GM19023 (cell line): Measurements from ENCODE around the gene SLC9A1.

Experiments
- ATAC-seq: cut with Tn5 transposase; IDR thresholded peaks from one replicate; pipeline ENCODE4 v1.9.1; 2021; ENCODE audit warnings: mild to moderate bottlenecking, moderate library complexity; ENCODE audit not compliant: unreplicated experiment

SLC9A1 gene

DNA sequence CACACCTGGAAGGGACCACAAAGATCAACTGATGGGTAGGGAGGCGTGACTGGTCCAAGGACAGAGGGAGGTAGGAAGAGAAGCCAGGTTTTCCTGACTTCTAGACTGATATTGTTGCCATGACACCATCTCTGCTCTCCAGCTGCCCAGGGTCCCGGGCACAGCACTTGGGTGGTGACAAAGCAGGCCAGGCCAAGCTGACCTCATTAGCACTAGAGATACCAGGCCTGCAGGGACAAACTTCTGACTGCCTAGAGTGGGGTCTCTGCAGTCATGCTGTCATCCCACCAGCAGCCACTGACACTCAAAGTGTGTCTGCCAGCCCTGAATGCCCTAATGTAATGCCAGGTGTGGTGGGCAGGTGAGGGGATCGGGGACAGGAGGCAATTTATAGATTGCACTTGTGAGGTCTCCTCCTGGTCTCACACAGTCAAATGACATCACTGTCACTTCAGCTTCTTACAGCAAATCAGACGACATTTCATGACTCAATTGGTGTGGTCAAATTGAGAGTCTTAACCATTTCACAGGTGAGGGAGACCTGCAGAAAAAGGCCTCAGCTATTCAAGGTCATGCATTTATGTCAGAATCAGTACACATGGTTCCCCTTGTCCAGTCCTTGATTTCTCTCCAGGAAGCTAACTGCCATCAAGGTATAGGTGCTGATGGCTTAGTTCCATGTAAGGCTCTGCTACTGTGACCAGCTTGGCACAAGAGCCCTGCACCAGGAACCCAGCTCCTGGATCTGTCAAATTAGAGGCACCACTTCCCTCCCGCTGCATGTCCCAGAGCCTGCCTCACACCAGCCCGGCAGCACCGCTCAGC is 2.7 kb downstream of the SLC9A1 start:
- ATAC-seq, result no peak

DNA sequence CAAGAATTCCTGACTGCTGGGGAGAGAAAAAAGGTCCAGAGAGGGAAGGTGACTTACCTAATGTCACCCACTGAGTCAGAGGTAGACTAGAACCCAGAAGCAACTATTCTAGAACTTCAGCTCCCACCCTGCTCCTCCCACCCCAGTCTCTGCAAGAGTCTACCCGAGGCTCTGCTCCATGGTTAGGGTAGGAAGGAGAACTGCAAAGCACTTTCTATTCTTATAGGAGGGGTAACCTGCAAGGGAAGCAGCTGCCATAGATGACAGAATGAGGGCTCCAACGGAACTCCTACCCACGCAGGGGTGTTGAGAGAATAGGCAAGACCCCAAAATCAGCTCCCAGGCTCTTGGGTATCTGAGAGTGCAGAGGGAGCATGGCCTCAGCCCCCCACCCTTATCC is 4.3 kb downstream of the SLC9A1 start:
- ATAC-seq, result no peak

DNA sequence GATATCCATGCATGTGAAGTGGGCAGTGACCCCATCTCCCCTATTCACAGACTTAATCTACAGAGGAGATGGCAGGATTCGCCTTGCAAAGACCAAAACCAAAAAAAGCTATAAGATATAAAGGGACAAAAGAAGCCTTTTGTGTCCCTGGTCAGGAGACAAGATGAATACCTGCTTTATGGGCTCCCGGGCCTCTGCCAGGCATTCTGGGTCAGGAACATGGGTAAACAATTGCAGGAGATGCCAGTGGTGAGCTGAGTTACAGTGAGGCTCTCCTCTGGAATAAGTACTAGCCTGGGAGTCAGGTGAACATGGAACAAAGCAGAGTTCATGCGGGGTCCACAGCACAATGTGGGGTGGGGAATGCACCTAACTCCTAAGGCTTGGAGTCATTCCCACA is 4.7 kb downstream of the SLC9A1 start:
- no peak for ATAC-seq

DNA sequence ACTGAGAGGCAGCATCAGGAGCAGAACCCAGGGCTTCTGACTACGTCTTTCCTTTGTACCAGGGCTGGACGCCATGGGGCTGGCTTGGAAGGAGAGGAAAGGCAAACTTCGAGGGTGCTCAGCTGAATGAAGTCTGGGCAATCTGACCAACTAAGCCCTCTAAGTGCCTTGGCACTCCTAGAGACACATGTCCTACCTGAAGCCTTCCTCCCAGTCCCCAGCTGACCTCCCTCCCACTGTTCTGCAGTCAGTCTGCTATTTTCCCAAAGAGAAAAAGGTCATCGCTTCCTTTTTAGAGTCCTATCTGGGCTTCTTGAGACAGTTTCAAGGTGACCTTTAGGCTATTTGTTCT is 5.2 kb downstream of the SLC9A1 start:
- no peak for ATAC-seq

DNA sequence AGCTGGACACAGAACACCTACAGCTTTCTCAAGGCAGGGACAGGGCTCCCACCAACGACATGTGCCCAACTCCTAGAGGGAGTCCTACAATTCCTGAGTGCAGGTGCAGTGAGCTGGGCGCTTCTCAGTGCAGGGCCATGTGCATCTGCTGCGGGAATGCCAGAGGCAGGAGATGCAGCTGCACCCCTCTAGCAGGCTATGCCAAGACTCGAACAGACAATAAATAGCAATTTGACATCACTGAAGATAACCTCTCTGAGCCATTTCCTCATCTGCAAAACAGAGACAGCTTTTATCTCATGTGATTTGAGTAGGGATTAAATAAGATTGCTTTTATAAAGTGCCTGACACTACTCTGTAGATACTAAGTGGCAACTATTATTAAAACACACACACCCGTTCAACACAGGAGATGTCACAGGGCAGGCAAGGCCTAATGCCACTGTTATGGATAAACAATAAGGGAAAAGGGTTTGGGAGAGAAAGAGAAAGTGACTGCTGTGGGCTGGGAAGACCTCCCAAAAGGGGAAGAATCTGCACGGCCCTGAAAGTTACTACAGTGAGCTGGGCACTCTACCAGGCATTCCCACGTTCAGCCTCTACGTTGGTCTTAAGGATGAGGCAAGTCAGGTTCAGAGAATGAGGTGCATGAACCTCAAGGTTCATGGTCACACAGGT is 5.7 kb downstream of the SLC9A1 start:
- no peak for ATAC-seq

DNA sequence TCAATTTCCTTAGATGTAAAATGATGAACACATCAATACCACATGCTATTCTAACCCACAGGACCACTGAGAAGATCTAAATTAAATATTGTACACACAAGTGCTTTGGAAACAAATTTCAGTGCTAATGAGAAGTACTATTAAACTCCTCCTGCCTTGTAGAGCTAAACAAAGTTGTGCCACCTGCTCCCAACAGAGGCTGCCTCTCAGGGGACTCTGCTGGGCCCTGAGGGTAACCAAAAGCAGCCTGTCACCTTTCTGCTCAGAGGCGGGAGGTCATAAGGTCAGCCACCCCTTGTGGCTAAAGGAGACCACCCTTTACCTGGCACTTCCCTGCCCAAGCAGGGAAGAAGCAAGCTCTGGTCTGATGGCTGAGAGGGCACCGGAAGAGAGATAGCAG is 6.3 kb downstream of the SLC9A1 start:
- no peak for ATAC-seq

DNA sequence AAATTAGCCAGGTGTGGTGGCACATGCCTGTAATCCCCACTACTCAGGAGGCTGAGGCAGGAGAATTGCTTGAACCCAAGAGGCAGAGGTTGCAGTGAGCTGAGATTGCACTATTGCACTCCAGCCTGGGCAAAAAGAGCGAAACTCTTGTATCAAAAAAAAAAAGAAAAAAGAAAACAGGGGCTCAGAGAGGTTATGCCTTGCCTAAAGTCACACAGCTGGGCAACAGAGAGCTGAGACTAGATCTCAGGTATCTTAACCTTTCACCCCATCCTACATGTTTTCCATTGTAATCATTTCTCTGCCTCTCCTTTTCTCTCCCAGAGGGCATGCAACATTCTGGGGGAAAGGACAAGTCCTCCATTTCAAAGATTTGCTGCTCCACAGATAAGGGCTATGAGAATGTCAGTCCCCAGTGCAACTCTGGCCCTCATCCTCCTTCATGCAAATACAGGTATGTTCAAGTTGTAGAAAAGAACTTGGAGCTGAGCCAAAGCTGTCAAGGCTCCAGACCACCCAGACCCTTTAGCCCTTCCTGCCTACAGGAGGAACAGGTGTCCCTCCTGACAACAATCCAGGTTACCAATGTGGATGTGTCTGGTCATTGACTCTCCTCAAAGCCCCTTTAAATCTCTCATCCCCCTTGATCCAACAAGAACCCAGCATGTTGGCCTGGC is 6.9 kb downstream of the SLC9A1 start:
- no peak for ATAC-seq

DNA sequence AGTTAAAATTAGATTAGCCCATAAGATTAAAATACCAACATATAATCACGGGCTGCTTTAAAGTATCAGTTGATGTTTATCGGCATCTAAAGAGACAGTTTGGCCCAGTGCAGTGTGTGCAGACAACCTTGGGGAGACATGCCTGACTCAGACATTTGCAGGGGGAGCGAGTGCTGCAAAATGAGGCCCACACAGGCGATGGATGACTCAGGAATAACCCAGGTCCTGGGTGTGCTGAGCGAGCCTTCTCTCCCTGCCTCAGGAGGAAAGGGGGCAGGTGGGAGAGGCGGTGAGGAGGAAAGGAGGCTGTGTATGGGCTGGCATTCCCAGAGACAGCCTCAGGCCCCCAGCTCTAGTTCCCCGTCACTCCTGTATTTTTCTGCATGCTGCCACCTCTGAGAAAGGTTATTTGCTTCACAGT is 9.0 kb downstream of the SLC9A1 start:
- no peak for ATAC-seq

DNA sequence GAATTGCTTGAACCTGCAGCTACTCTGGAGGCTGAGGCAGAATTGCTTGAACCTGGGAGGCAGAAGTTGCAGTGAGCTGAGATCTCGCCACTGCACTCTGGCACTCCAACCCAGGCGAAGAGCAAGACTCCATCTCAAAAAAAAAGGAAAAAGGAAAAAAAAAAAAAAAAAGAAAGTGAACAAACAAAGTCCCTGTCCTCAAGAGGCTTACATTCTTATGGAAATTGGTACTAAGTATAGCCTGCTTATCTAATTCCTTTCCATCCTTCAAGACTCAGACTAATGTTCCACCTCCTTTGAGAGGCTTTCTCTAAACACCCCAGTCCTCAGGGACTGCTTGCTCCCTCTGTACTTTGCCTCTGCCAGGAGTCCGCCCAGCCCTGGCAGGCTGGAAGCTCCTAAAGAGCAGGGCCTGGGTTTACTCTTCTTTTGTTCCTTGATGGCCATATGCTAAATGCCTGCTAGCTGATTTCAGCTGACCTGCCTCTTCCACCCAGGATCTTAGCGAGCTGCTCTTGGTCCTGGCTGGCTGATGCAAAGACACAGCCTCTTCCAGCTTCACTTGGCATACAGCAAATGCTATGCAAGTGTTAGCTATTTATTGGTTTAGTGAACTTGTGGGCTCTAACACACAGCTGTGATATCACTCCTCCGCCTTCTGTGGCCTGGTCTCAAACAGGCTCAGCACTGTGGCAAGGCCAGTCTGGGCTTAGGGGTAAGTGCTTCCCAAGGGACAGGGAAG is 9.8 kb downstream of the SLC9A1 start:
- no peak for ATAC-seq

DNA sequence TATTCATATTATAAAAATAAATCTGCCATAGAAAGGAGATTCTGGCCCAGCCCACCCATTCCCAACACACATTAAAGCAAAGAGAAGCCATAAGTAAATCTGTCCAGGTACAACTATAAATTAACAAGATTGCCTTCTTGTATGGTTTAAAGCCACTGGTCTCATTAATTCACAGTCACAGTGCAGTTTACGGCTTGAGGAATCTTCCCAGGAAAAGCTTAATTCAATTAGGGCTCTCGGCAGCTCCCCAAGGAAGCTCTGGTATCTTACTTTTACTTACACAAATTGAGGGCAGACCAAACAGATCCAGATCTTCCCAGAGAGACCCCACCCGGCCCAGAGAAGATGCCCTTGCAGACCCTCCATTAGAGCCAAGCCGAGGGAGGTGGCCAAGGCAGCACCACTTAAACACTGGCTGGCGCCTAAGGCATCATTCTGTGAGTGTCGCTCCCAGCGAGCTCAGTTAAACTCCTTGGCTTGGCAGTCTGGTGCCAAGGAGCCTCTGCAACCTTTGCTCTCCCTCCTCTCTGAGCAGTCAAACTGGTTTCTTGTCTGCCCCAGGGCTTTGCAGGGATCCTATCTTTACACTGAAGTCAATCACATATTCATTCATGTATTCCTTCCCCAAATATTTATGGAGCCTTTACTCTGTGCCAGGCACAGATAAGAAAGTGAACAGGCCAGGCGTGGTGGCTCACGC is 10.7 kb downstream of the SLC9A1 start:
- no peak for ATAC-seq

DNA sequence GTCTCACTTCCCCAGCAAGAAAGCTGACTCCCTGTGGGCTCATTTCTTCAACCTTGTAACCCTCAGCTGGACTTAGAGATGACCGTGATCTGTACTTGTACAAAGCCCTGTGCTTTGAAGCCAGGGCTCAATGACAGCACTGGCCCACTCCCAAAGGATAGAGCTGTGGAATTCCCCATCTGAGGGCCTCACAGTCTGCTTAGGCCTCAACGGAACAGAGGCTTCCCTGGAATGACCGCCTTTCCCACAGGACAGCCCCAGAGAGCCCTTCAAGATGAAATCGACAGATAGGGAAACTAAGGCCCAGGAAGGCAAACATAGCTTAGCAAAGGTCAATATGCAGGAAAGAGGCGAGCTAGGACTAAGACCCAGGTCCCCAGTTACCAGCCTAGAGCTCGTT is 11.5 kb downstream of the SLC9A1 start:
- ATAC-seq, result no peak

DNA sequence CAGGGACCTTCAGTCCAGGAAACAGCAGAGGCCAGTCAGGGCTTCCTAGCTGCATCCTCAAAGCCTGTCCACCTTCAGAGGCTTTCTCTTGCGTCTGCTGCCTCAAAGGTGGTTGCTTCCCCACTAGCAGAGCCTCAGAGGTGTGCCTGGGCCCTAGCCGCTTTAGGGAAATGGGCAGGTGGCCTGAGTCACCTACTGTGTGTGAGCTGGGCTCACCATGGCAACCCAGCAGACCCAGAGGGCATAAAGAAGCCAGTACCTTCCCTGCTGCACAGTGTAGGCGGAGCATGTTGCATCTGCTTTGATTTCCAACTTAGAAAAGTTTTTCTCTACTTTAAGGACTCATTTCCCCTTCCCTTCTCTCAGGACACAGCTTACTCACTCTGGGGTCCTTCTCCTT is 12.5 kb downstream of the SLC9A1 start:
- ATAC-seq, result no peak

DNA sequence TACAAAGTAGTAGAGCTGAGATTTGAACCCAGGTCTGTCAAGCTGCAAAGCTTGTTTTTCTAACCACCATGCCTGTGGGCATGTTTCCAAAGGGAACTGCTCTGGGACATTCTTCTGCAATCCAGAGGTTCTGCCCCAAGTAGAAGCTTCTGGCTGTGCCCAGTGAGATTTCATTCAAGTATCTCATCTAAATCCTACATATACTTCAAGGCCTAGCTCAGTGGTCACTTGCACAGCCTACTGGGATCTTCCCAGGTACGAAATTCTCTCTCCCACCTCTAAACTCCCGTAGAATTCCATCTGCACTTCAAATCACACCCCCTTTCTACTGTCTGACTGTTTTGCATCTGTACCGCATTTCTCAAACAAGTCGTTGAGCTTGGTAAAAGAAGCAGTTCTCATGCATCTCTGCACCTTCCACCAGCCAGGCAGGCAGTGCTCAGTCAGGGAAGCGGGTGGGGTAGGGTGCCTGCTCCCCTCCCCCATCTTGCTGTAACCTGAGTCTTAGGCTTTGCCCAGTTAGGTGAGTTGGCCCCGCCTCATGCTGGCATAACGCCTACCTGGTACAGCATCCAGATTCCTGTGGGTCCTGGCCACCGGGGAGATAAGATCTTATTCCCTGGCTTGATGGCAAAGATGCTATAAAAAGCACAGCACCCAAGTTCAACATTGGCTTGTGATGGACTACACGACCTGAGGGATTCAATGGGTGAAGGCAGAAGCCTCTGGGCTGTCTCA is 13.5 kb downstream of the SLC9A1 start:
- ATAC-seq, result no peak

DNA sequence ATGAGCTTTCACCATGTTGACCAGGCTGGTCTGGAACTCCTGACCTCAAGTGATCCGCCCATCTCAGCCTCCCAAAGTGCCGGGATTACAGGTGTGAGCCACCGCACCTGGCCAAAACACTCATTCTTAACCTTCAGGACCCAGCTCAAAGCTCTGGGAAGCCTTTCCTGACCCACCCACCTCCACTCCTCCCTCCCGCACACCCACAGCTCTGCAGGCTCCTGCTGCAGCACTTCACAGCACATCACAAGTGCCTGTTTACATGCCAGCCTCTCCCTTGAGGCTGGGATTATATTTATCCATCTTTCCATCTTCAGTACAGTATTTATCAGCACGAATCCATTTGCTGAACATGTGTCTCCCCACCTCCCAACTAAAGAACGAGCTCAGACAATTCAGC is 14.9 kb downstream of the SLC9A1 start:
- ATAC-seq, result no peak

DNA sequence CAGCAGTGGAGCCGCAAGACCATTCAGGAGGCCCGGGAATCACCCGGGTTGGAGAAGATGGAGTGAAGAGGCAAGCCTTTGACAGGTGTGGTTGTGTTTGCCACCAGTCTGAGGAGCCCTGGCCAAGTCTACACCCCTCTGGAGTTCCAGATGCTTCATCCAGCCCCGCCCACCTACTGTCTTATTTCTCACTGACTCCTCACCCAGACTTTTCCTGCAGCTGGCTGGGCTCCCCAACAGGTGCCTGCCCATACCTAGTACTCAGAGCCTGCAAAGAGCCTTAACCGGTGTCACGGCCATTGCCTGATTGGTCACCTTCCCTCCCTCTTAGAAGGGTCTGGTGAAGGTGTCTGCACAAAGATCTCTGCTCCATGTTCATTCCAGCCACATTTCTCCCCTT is 16.0 kb downstream of the SLC9A1 start:
- ATAC-seq, result no peak

DNA sequence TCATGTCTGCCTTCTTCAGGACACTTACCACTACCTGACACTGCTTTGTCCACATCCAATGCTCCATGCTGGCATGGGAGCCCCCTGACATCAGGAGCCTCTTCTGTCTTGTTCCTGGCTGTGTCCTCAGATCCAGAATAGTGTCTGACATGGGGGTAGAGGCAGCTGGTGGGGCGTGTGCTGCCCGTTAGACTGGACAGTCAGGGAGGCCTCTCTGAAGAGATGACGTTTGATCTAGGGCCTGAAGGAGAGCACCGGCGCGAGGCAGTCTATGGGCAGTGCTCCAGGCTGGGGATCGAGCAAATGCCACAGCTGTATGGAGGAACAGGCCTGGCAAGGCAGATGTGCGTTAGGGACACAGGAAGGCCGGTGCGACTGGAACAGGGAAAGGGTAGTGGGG is 16.6 kb downstream of the SLC9A1 start:
- ATAC-seq, result no peak

DNA sequence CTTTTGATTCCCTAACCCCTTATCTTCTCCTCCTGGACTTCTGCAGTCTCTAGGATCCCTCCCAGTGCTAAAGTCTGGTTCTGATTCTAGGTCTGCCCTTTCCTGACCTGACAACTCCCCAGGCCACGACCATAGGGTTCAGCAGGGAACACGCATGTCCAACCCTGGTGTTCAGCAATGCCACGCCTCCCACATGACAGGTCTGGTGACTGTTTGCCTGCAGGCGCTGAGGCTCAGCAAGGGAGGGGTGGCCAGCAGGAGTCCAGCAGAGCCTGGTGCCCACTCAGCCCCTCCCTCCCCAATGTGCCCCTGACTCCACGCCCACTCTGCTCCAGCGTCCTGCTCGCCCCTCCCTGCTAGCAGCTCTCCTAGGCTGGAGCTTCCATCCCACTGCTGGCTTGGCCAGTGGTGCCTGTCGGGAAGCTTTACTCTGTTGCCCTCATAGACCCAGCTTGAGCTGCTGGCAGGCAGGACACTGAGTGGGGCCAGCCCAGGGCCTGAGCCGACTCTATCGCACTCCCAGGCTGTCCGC is 17.3 kb downstream of the SLC9A1 start:
- no peak for ATAC-seq

DNA sequence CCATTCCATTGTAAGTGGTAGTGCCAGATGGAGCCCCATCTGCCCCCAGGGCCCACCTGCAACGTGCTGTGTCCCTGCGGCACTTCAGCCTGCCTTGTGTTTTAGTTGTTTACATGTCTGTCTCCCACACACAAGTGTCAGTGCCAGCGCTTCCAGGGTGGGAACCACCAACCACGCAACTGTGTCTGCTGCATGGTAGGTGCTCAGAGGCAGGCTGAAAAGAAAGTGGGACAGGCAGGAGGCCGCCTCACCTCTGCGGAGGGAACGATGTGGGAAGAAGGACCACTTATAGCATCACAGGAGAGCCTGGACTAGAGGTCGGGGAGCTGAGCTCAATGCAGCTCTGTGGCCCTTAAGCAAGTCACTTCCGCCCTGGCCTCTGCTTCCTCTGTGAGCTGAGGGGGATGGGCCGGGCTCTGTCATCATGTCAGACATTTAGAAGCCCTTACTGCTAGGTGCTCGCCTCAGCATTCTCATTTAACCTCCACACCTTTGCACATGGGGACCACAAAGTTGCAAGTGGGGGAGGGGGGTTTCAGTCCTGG is 17.9 kb downstream of the SLC9A1 start:
- no peak for ATAC-seq

DNA sequence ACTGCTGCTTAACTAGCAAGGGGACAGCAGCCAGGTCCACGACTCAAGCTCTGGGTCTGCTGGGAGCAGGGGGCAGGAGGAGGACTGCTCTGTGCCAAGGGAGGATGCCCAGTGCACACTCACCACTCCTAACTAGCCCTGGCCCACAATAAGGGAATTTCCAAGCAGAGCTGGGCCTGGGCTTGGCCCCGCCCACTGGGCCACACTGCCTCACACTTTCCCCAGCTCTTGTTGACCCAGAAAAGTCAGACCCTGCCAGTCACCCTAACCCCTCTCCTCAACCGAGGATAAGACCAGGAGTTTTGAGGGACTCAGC is 18.7 kb downstream of the SLC9A1 start:
- ATAC-seq, result no peak
